ENCODE data around the gene INKA1.

GRCh38 chr3:49754536-49754935 is 48.5 kb upstream of the INKA1 start:
- TF ChIP-seq CTCF (IDR thresholded peaks at IDR 0.05) (no peak), POLR2A (IDR thresholded peaks at IDR 0.05) (no peak), POLR2AphosphoS5 (IDR thresholded peaks at IDR 0.05) (no peak)
